Hematopoietic multipotent progenitor cell treated with erythropoietin and hydrocortisone succinate and interleukin-3 and kit ligand, for 4 days (in vitro differentiated cells): ENCODE measurements around the gene SP6.
A peak's percentile ranks its signal among the peaks of the same experiment; 100 is the strongest.

Experiments used
- DNase-seq: peaks from one replicate; pipeline ENCODE4 v3.0.0-alpha.2; 2015

The SP6 gene

GRCh38 chr17:47853616-47854015 is 2.7 kb upstream of the SP6 start:
- DNase-seq = no peak

GRCh38 chr17:47852113-47852949 is 1.4 kb upstream of the SP6 start:
- no peak for DNase-seq

GRCh38 chr17:47851764-47852112 is 775 bp upstream of the SP6 start:
- no peak for DNase-seq

- no peak for DNase-seq
These were observed 631 bp downstream of the SP6 start for GRCh38 chr17:47850373-47850691.

- DNase-seq = no peak
These were observed 2.8 kb downstream of the SP6 start for GRCh38 chr17:47848198-47848513.

- peak; percentile 54 for DNase-seq
These were observed 3.4 kb downstream of the SP6 start for GRCh38 chr17:47847341-47848197.

- DNase-seq = no peak
These were observed 4.1 kb downstream of the SP6 start for GRCh38 chr17:47846716-47847340.

GRCh38 chr17:47845716-47846075 is 5.3 kb downstream of the SP6 start:
- DNase-seq = no peak

- peak; percentile 62 for DNase-seq
These were observed 5.9 kb downstream of the SP6 start for GRCh38 chr17:47844814-47845715.

GRCh38 chr17:47844227-47844626 is 6.7 kb downstream of the SP6 start:
- DNase-seq = peak; percentile 61

- no peak for DNase-seq
These were observed 7.6 kb downstream of the SP6 start for GRCh38 chr17:47843391-47843730.

GRCh38 chr17:47841488-47842291 is 9.3 kb downstream of the SP6 start:
- no peak for DNase-seq

- DNase-seq = peak; percentile 94
These were observed 10.0 kb downstream of the SP6 start, which contains the start of gene SCRN2 for GRCh38 chr17:47840742-47841487. TSS of gene SCRN2 (minus strand) at chr17:47841273. CDS start at chr17:47840843, 430 bp downstream.

GRCh38 chr17:47840001-47840741 is 10.8 kb downstream of the SP6 start:
- no peak for DNase-seq

GRCh38 chr17:47839071-47839470 is 11.9 kb downstream of the SP6 start:
- no peak for DNase-seq

- DNase-seq = no peak
These were observed 12.3 kb downstream of the SP6 start for GRCh38 chr17:47838636-47839035.

- no peak for DNase-seq
These were observed 13.4 kb downstream of the SP6 start for GRCh38 chr17:47837401-47838039.

GRCh38 chr17:47836601-47837000 is 14.4 kb downstream of the SP6 start:
- no peak for DNase-seq

- DNase-seq = no peak
These were observed 16.2 kb downstream of the SP6 start for GRCh38 chr17:47834756-47835155.

GRCh38 chr17:47831934-47832327 is 19.0 kb downstream of the SP6 start:
- DNase-seq = peak; percentile 59
